ENCODE measurements around the gene ZNF761.
A peak's percentile ranks its signal among the peaks of the same experiment; 100 is the strongest.
"Not testable (repeated sequence)": the region's sequence is repeated elsewhere in the genome, so short reads cannot be mapped to it uniquely, and the experiment has no call there.

Gene ZNF761

GRCh38 chr19:53431399-53432087 is at the start of gene ZNF761:
ZNF761 (plus strand) TSS chr19:53431984; CDS start chr19:53447269, 15,285 bp downstream.
- peaks cover 11% of the 10 kb centered on the region for H3K9me3 Mint-ChIP-seq
- no peaks in the 10 kb centered on the region for H3K27me3 Mint-ChIP-seq
- peak within 1 kb of the TSS; percentile 90 for H3K4me3 Mint-ChIP-seq
- peak within 1 kb of the TSS; percentile 93 for H3K27ac Mint-ChIP-seq
- H3K4me1 Mint-ChIP-seq (ENCODE audit: low read depth), result peaks cover 33% of the 10 kb centered on the region
- peaks cover 38% of the 10 kb centered on the region for H3K36me3 Mint-ChIP-seq (ENCODE audit: low read depth)

- peaks cover 43% of the 10 kb centered on the region for H3K9me3 Mint-ChIP-seq
- peaks cover 58% of the 10 kb centered on the region for H3K36me3 Mint-ChIP-seq (ENCODE audit: low read depth)
- H3K27ac Mint-ChIP-seq, result no peak overlapping the region
- no peaks in the 10 kb centered on the region for H3K4me1 Mint-ChIP-seq (ENCODE audit: low read depth)
- H3K4me3 Mint-ChIP-seq, result no peak overlapping the region
- no peaks in the 10 kb centered on the region for H3K27me3 Mint-ChIP-seq
Observed at GRCh38 chr19:53388168-53388567, 43.6 kb upstream of the ZNF761 start.

GRCh38 chr19:53388904-53389303 is 42.9 kb upstream of the ZNF761 start:
- Mint-ChIP-seq H3K9me3 (peaks cover 43% of the 10 kb centered on the region), H3K4me1 (ENCODE audit: low read depth) (no peaks in the 10 kb centered on the region), H3K27ac (no peak overlapping the region), H3K4me3 (no peak overlapping the region), H3K27me3 (no peaks in the 10 kb centered on the region), H3K36me3 (ENCODE audit: low read depth) (peaks cover 51% of the 10 kb centered on the region)

GRCh38 chr19:53389571-53389970 is 42.2 kb upstream of the ZNF761 start:
- Mint-ChIP-seq H3K9me3 (peaks cover 40% of the 10 kb centered on the region), H3K36me3 (ENCODE audit: low read depth) (peaks cover 48% of the 10 kb centered on the region), H3K27me3 (no peaks in the 10 kb centered on the region), H3K27ac (no peak overlapping the region), H3K4me3 (no peak overlapping the region), H3K4me1 (ENCODE audit: low read depth) (peaks cover under 1% of the 10 kb centered on the region)

- H3K27ac Mint-ChIP-seq, result no peak overlapping the region
- H3K27me3 Mint-ChIP-seq, result no peaks in the 10 kb centered on the region
- H3K36me3 Mint-ChIP-seq (ENCODE audit: low read depth), result peaks cover 44% of the 10 kb centered on the region
- H3K4me1 Mint-ChIP-seq (ENCODE audit: low read depth), result peaks cover 4% of the 10 kb centered on the region
- no peak overlapping the region for H3K4me3 Mint-ChIP-seq
- peaks cover 36% of the 10 kb centered on the region for H3K9me3 Mint-ChIP-seq
Observed at GRCh38 chr19:53389978-53390377, 41.8 kb upstream of the ZNF761 start.

- H3K36me3 Mint-ChIP-seq (ENCODE audit: low read depth), result peaks cover 25% of the 10 kb centered on the region
- peaks cover 11% of the 10 kb centered on the region for H3K9me3 Mint-ChIP-seq
- H3K4me3 Mint-ChIP-seq, result peak overlapping the region; percentile 92
- no peak overlapping the region for H3K27ac Mint-ChIP-seq
- no peaks in the 10 kb centered on the region for H3K27me3 Mint-ChIP-seq
- H3K4me1 Mint-ChIP-seq (ENCODE audit: low read depth), result peaks cover 24% of the 10 kb centered on the region
Observed at GRCh38 chr19:53394522-53394973, 37.2 kb upstream of the ZNF761 start.

- Mint-ChIP-seq H3K4me3 (peak within 1 kb of the TSS; percentile 92), H3K4me1 (ENCODE audit: low read depth) (peaks cover 24% of the 10 kb centered on the region), H3K36me3 (ENCODE audit: low read depth) (peaks cover 27% of the 10 kb centered on the region), H3K27me3 (no peaks in the 10 kb centered on the region), H3K9me3 (peaks cover 11% of the 10 kb centered on the region), H3K27ac (peak within 1 kb of the TSS; percentile 83)
Observed at GRCh38 chr19:53394974-53395839, 36.6 kb upstream of the ZNF761 start, which contains the start of gene ZNF765. ZNF765 (plus strand) TSS chr19:53395149; CDS start chr19:53398016, 2,867 bp downstream.

- Mint-ChIP-seq H3K27ac (peak overlapping the region; percentile 83), H3K36me3 (ENCODE audit: low read depth) (peaks cover 29% of the 10 kb centered on the region)
Observed at GRCh38 chr19:53395840-53396524, 35.8 kb upstream of the ZNF761 start.

GRCh38 chr19:53396525-53396868 is 35.3 kb upstream of the ZNF761 start:
- peaks cover 13% of the 10 kb centered on the region for H3K9me3 Mint-ChIP-seq
- H3K36me3 Mint-ChIP-seq (ENCODE audit: low read depth), result peaks cover 33% of the 10 kb centered on the region
- H3K4me3 Mint-ChIP-seq, result peak overlapping the region; percentile 92
- no peak overlapping the region for H3K27ac Mint-ChIP-seq
- H3K4me1 Mint-ChIP-seq (ENCODE audit: low read depth), result peaks cover 24% of the 10 kb centered on the region
- no peaks in the 10 kb centered on the region for H3K27me3 Mint-ChIP-seq

More at GRCh38 chr19:53395840-53396524, 35.8 kb upstream of the ZNF761 start:
- Mint-ChIP-seq H3K4me1 (ENCODE audit: low read depth) (peaks cover 24% of the 10 kb centered on the region), H3K4me3 (peak overlapping the region; percentile 92), H3K9me3 (peaks cover 13% of the 10 kb centered on the region)
- H3K27me3 Mint-ChIP-seq, result not testable (repeated sequence)

- H3K4me3 Mint-ChIP-seq, result not testable (repeated sequence)
Observed at GRCh38 chr19:53397918-53398317, 33.9 kb upstream of the ZNF761 start.

GRCh38 chr19:53409505-53410204 is 22.1 kb upstream of the ZNF761 start:
- Mint-ChIP-seq H3K27ac (no peak overlapping the region), H3K36me3 (ENCODE audit: low read depth) (peaks cover 88% of the 10 kb centered on the region), H3K4me3 (no peak overlapping the region), H3K4me1 (ENCODE audit: low read depth) (no peaks in the 10 kb centered on the region), H3K9me3 (peaks cover 54% of the 10 kb centered on the region), H3K27me3 (no peaks in the 10 kb centered on the region)

More at GRCh38 chr19:53397918-53398317, 33.9 kb upstream of the ZNF761 start:
- H3K9me3 Mint-ChIP-seq, result peaks cover 13% of the 10 kb centered on the region
- H3K4me1 Mint-ChIP-seq (ENCODE audit: low read depth), result peaks cover 24% of the 10 kb centered on the region
- not testable (repeated sequence) for H3K27me3 Mint-ChIP-seq, H3K27ac Mint-ChIP-seq
- H3K36me3 Mint-ChIP-seq (ENCODE audit: low read depth), result peaks cover 47% of the 10 kb centered on the region

- not testable (repeated sequence) for H3K4me1 Mint-ChIP-seq (ENCODE audit: low read depth); H3K27me3 Mint-ChIP-seq; H3K27ac Mint-ChIP-seq; H3K4me3 Mint-ChIP-seq
- Mint-ChIP-seq H3K9me3 (peaks cover 18% of the 10 kb centered on the region), H3K36me3 (ENCODE audit: low read depth) (peaks cover 14% of the 10 kb centered on the region)
Observed at GRCh38 chr19:53420520-53421315, 11.1 kb upstream of the ZNF761 start.

GRCh38 chr19:53422551-53422950 is 9.2 kb upstream of the ZNF761 start:
- Mint-ChIP-seq H3K36me3 (ENCODE audit: low read depth) (peaks cover 7% of the 10 kb centered on the region), H3K27me3 (no peaks in the 10 kb centered on the region), H3K9me3 (peaks cover 8% of the 10 kb centered on the region), H3K4me3 (no peak overlapping the region), H3K27ac (no peak overlapping the region), H3K4me1 (ENCODE audit: low read depth) (no peaks in the 10 kb centered on the region)

- not testable (repeated sequence) for H3K4me3 Mint-ChIP-seq; H3K27me3 Mint-ChIP-seq; H3K27ac Mint-ChIP-seq; H3K36me3 Mint-ChIP-seq (ENCODE audit: low read depth); H3K9me3 Mint-ChIP-seq; H3K4me1 Mint-ChIP-seq (ENCODE audit: low read depth)
Observed at GRCh38 chr19:53423074-53423473, 8.7 kb upstream of the ZNF761 start.
